Hepatocyte (in vitro differentiated cells): ENCODE data around the gene FLT4. TPM values are rescaled to one million over a fixed set of nuclear protein-coding genes. Genes with fewer than 3 reads are reported as not detected.

Experiments used
- DNase-seq: peaks from one replicate; pipeline ENCODE4 v3.0.0-alpha.2; 2016; ENCODE audit warnings: low spot score
- H2AFZ ChIP-seq: fragments of 200-600 bp; sonication (generic); 2 replicates; pipeline ENCODE4 v1.6.0; 2016; ENCODE audit warnings: antibody characterized with exemption, mild to moderate bottlenecking
- H3K27ac ChIP-seq: fragments of 200-600 bp; sonication (generic); 2 replicates; pipeline ENCODE4 v1.5.1; 2016; ENCODE audit warnings: mild to moderate bottlenecking
- H3K27me3 ChIP-seq: fragments of 200-600 bp; sonication (generic); 2 replicates; pipeline ENCODE4 v1.6.1; 2016
- H3K36me3 ChIP-seq: fragments of 200-600 bp; sonication (generic); replicated peaks from 2 replicates; pipeline ENCODE4 v1.5.1; 2016; ENCODE audit warnings: low read depth; ENCODE audit not compliant: insufficient read depth
- H3K4me1 ChIP-seq: fragments of 200-600 bp; sonication (generic); 2 replicates; pipeline ENCODE4 v1.5.1; 2016; ENCODE audit warnings: mild to moderate bottlenecking, moderate library complexity; ENCODE audit not compliant: insufficient read depth
- H3K4me2 ChIP-seq: fragments of 200-600 bp; sonication (generic); 2 replicates; pipeline ENCODE4 v1.6.0; 2016
- H3K4me3 ChIP-seq: fragments of 200-600 bp; sonication (generic); 2 replicates; pipeline ENCODE4 v1.5.1; 2016; ENCODE audit warnings: mild to moderate bottlenecking
- H3K79me2 ChIP-seq: fragments of 200-600 bp; sonication (generic); 2 replicates; pipeline ENCODE4 v1.6.0; 2017; ENCODE audit warnings: mild to moderate bottlenecking
- H3K9me2 ChIP-seq: fragments of 200-600 bp; sonication (generic); replicated peaks from 2 replicates; pipeline ENCODE4 v1.6.0; 2017; ENCODE audit warnings: mild to moderate bottlenecking; ENCODE audit not compliant: insufficient read depth
- H3K9me3 ChIP-seq: fragments of 200-600 bp; sonication (generic); 2 replicates; pipeline ENCODE4 v1.5.1; 2016; ENCODE audit warnings: low read depth, mild to moderate bottlenecking
- H4K20me1 ChIP-seq: fragments of 200-600 bp; sonication (generic); 2 replicates; pipeline ENCODE4 v1.6.0; 2016; ENCODE audit warnings: mild to moderate bottlenecking; ENCODE audit not compliant: insufficient read depth, poor library complexity, severe bottlenecking
- CTCF ChIP-seq: fragments of 200-600 bp; sonication (generic); IDR thresholded peaks from 2 replicates; pipeline ENCODE4 v1.5.1; 2016; ENCODE audit warnings: antibody characterized with exemption, mild to moderate bottlenecking; ENCODE audit not compliant: poor library complexity
- EZH2 ChIP-seq: fragments of 200-600 bp; sonication (generic); IDR thresholded peaks from 2 replicates; pipeline ENCODE4 v1.6.1; 2016; ENCODE audit warnings: antibody characterized with exemption, mild to moderate bottlenecking, borderline replicate concordance
- EZH2phosphoT487 ChIP-seq: fragments of 200-600 bp; sonication (generic); IDR thresholded peaks from one replicate; pipeline ENCODE4 v1.6.1; 2018; ENCODE audit warnings: antibody characterized with exemption, mild to moderate bottlenecking, low read depth, moderate library complexity; ENCODE audit not compliant: unreplicated experiment, severe bottlenecking
- WGBS: methylation state at CpG from one replicate; pipeline ENCODE4 v1.1.6; 2016; ENCODE audit warnings: low lambda C conversion rate; ENCODE audit errors: missing lambda C conversion rate; 5-methylcytosine and 5-hydroxymethylcytosine counted together
- polyA plus RNA-seq: library from polyadenylated mRNA; unstranded; fragments of >200 nt; fragmentation: Nextera tagmentation; extraction: Ambion mirVana; gene quantifications from 2 replicates; pipeline ENCODE4 v1.2.1, GENCODE V29; 2016
- total RNA-seq: library from RNA; depleted of rRNA; stranded (reverse); fragments of >200 nt; gene quantifications from 2 replicates; pipeline ENCODE4 v1.2.3, GENCODE V29; 2014

The FLT4 gene
- total and polyA plus RNA-seq, 2 experiments from 2014 or later = 0.83 to 0.90 TPM

- H3K27ac ChIP-seq = no peak overlapping the region
- WGBS = 85% methylated on average over 22 of the region's 23 CpGs
- DNase-seq = no peak
- H3K36me3 ChIP-seq = no peaks in the 10 kb centered on the region
- no peaks in the 10 kb centered on the region for H3K79me2 ChIP-seq
- H2AFZ ChIP-seq = no peak overlapping the region
- H3K9me2 ChIP-seq = no peaks in the 10 kb centered on the region
- no peak for TF ChIP-seq EZH2phosphoT487
- no peak for TF ChIP-seq EZH2
- TF ChIP-seq CTCF = no peak
- no peaks in the 10 kb centered on the region for H3K4me1 ChIP-seq
- no peak overlapping the region for H3K4me3 ChIP-seq
- H3K27me3 ChIP-seq = no peaks in the 10 kb centered on the region
- no peak overlapping the region for H3K4me2 ChIP-seq
- H4K20me1 ChIP-seq = no peaks in the 10 kb centered on the region
- H3K9me3 ChIP-seq = no peaks in the 10 kb centered on the region
Measured at GRCh38 chr5:180609817-180610550, 39.4 kb downstream of the FLT4 start.

GRCh38 chr5:180609386-180609785, 40.0 kb downstream of the FLT4 start:
- TF ChIP-seq CTCF (no peak), EZH2phosphoT487 (no peak), EZH2 (no peak)
- Histone ChIP-seq H3K9me3 (no peaks in the 10 kb centered on the region), H3K27ac (no peak overlapping the region), H3K9me2 (no peaks in the 10 kb centered on the region), H3K4me3 (no peak overlapping the region), H3K79me2 (no peaks in the 10 kb centered on the region), H3K4me2 (no peak overlapping the region), H4K20me1 (no peaks in the 10 kb centered on the region), H2AFZ (no peak overlapping the region), H3K27me3 (no peaks in the 10 kb centered on the region), H3K36me3 (no peaks in the 10 kb centered on the region), H3K4me1 (no peaks in the 10 kb centered on the region)
- WGBS = 94% methylated on average over 12 of the region's 15 CpGs
- DNase-seq = no peak

GRCh38 chr5:180608572-180609310, 40.7 kb downstream of the FLT4 start:
- Histone ChIP-seq H3K79me2 (no peaks in the 10 kb centered on the region), H3K4me3 (no peak overlapping the region), H3K9me2 (no peaks in the 10 kb centered on the region), H3K9me3 (no peaks in the 10 kb centered on the region), H3K4me2 (no peak overlapping the region), H2AFZ (no peak overlapping the region), H3K27me3 (no peaks in the 10 kb centered on the region), H4K20me1 (no peaks in the 10 kb centered on the region), H3K4me1 (no peaks in the 10 kb centered on the region), H3K27ac (no peak overlapping the region), H3K36me3 (no peaks in the 10 kb centered on the region)
- DNase-seq = no peak
- WGBS = 92% methylated on average over 20 of the region's 26 CpGs
- TF ChIP-seq EZH2 = no peak
- TF ChIP-seq EZH2phosphoT487 = no peak
- no peak for TF ChIP-seq CTCF
